ENCODE data around the gene PLLP.

The PLLP gene

GRCh38 chr16:57209780-57210179, 74.7 kb downstream of the PLLP start:
- no peak for DNase-seq

- DNase-seq = no peak
Measured at GRCh38 chr16:57208926-57209325, 75.5 kb downstream of the PLLP start.
